ENCODE data around the gene PSMB5.
"Not testable (repeated sequence)": the region's sequence is repeated elsewhere in the genome, so short reads cannot be mapped to it uniquely, and the experiment has no call there.

Gene PSMB5

GRCh38 chr14:23006188-23006534 is 28.5 kb downstream of the PSMB5 start:
- peak overlapping the region; percentile 78 for H3K4me3 ChIP-seq (replicated peaks; ENCODE audit: low read depth, low read length)
- DNase-seq (ENCODE audit: low read depth) = no peak
- TF ChIP-seq, protein P1, sequence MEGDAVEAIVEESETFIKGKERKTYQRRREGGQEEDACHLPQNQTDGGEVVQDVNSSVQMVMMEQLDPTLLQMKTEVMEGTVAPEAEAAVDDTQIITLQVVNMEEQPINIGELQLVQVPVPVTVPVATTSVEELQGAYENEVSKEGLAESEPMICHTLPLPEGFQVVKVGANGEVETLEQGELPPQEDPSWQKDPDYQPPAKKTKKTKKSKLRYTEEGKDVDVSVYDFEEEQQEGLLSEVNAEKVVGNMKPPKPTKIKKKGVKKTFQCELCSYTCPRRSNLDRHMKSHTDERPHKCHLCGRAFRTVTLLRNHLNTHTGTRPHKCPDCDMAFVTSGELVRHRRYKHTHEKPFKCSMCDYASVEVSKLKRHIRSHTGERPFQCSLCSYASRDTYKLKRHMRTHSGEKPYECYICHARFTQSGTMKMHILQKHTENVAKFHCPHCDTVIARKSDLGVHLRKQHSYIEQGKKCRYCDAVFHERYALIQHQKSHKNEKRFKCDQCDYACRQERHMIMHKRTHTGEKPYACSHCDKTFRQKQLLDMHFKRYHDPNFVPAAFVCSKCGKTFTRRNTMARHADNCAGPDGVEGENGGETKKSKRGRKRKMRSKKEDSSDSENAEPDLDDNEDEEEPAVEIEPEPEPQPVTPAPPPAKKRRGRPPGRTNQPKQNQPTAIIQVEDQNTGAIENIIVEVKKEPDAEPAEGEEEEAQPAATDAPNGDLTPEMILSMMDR (IDR thresholded peaks at IDR 0.05; ENCODE audit: low read length, missing control alignments) = no peak

DNA sequence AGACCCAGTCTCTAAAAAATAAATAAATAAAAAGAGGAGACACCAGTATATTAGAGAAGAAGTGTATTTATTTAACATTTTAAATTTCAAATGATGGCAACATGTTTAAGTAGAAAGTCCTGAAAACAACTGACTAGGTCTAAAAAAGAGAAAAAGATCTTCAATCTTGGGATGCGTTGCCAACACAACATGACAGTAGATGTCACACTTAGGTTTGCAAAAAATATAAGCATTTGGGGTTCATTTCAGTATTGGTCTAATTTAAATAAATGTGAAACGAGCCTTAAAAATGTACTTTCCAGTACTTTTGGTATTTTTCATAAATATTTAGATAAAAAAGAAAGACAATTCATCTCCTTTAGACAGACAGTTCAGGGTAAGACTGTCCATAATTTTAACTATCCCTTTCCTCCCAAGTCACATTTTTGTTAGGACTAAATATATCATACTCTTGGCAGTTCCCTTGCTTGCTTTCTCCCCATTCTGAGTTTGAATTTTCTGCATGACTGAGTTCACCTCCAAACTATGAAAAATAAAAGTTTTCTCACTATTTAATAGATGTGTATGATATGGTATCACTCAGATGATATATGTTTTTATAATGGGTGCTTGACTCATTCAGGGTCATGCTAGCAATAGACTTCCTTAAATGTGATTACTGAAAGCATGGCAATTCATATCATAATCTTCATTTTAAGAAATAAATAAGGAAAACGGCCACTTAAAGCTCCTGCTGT is 29.1 kb downstream of the PSMB5 start:
- TF ChIP-seq, protein P1 (IDR thresholded peaks at IDR 0.05; ENCODE audit: low read length, missing control alignments) = no peak
- DNase-seq (ENCODE audit: low read depth) = no peak
- no peak overlapping the region for H3K4me3 ChIP-seq (replicated peaks; ENCODE audit: low read depth, low read length)

DNA sequence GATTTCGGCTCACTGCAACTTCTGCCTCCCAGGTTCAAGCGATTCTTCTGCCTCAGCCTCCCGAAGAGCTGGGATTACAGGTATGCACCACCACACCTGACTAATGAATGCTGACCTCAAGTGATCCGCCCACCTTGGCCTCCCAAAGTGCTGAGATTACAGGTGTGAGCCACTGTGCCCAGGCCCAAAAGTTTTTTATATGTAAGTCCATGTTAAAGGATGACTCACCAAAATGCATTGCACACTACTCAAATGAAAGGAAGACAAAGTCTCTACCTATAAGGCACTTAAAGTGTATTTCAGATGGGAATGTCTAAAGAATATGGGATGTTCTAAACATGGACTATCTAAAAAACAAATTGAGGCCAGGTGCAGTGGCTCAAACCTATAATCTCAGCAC is 30.4 kb downstream of the PSMB5 start:
- DNase-seq (ENCODE audit: low read depth) = not testable (repeated sequence)

GRCh38 chr14:23002592-23002991 is 32.1 kb downstream of the PSMB5 start:
- DNase-seq (ENCODE audit: low read depth) = no peak

More for the DNA sequence above, 30.4 kb downstream of the PSMB5 start:
- not testable (repeated sequence) for H3K4me3 ChIP-seq (replicated peaks; ENCODE audit: low read depth, low read length)

DNA sequence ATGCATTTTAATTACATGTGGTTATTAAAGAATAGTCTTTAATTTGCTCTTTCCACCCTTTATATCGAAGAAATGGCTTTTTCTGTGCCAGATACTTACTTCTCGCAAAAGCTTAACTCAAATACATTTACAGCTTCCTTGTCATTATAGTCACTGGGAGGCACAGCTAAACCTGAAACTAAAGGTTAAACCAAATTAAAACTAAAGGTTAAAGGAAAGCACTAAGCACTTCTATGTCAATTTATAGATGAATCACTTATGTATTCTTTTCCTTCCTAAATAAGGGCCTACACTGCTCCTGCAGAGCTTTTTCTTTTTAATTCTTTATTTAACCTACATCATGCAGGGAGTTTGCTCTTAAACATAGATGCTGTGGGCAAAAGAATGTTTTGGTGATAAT is 33.8 kb downstream of the PSMB5 start:
- no peak overlapping the region for H3K4me3 ChIP-seq (replicated peaks; ENCODE audit: low read depth, low read length)
- TF ChIP-seq, protein P1 (IDR thresholded peaks at IDR 0.05; ENCODE audit: low read length, missing control alignments) = no peak
- no peak for DNase-seq (ENCODE audit: low read depth)

More at GRCh38 chr14:23002592-23002991, 32.1 kb downstream of the PSMB5 start:
- H3K4me3 ChIP-seq (replicated peaks; ENCODE audit: low read depth, low read length) = no peak overlapping the region
- TF ChIP-seq, protein P1 (IDR thresholded peaks at IDR 0.05; ENCODE audit: low read length, missing control alignments) = no peak

DNA sequence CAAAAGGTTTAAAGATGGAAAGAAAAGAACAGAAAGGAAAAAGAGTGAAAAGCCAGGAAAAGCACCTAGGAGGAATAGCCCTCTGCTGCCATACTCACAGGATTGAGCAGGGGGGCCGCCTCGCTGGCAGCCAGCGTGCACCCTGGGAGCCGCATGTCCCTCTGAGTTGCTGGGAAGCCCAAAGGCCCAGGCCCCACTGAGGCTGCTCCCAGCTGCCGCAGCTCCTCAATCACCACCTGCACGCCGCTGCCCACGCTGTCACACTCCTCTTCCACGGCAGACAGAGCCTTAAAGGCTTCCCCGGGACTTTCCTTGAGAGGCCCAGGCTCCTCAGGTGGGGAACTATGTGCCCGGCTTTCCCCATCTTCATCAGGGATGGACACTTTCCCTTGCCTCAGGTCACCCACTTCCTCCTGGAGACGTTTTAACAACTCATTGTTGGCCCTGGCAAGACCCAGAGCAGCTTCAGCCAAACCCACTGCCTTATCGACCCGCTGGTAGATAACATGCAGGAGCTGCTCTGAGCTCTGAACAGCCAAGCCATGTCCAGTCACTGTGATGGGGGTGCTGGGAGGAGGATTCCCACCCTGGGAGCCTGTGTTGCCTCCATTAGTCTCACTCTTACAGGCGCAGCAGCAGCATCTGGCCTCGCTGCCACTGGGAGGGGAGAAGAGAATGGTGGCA is 36.2 kb downstream of the PSMB5 start:
- no peak for DNase-seq (ENCODE audit: low read depth)
- TF ChIP-seq, protein P1 (IDR thresholded peaks at IDR 0.05; ENCODE audit: low read length, missing control alignments) = no peak
- H3K4me3 ChIP-seq (replicated peaks; ENCODE audit: low read depth, low read length) = no peak overlapping the region

DNA sequence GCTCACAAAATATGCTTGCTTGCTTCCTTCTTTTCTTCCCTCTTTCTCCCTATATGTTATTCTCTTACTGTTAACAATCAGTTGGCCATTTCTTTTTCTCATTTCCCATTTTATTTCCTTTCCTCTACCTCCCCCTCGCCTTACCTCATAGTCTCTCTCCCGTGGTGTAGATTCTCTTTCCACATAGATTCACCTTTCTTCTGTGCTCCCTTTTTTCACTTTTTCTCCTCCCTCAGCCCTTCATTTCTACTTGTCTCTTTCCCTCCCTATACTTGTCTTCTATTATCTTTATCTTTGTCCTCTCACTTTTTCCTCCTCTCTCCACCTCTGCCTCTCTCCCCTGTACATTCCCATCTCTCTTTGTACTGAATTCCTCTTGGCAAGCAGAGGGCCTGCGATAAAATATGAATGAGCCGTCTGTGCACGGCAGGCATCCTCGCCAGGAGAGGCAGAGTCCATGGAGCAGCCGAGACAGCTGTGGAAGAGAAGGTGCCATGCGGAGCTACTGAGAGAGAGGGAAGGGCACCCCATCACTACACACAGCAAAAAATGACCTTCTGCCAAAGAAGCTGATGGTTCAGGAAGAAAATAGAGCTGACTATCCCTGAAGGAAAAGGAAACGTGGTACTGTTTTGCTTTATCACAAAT is 36.9 kb downstream of the PSMB5 start:
- TF ChIP-seq, protein P1 (IDR thresholded peaks at IDR 0.05; ENCODE audit: low read length, missing control alignments) = no peak
- no peak overlapping the region for H3K4me3 ChIP-seq (replicated peaks; ENCODE audit: low read depth, low read length)
- no peak for DNase-seq (ENCODE audit: low read depth)

Measured in fibroblast of pulmonary artery (primary cell).